Astrocyte (in vitro differentiated cells and primary cell): ENCODE results near the gene PNPLA1.

ENCODE experiments used
- CTCF ChIP-seq: IDR thresholded peaks from 2 replicates; pipeline ENCODE4 v1.5.1; 2011; ENCODE audit warnings: low read depth, mild to moderate bottlenecking, inconsistent platforms, low read length, moderate library complexity; ENCODE audit not compliant: insufficient read depth
- EZH2 ChIP-seq: IDR thresholded peaks from 2 replicates; pipeline ENCODE4 v1.6.1; 2012; ENCODE audit warnings: mild to moderate bottlenecking, low read length, inconsistent platforms; ENCODE audit not compliant: insufficient read depth

- TF ChIP-seq CTCF (no peak), EZH2 (no peak)
Observed at GRCh38 chr6:36229223-36229622, 40.6 kb upstream of the PNPLA1 start.
